Stimulated activated CD8-positive, alpha-beta memory T cell treated with anti-CD3 and anti-CD28 coated beads, Interleukin-7, amount 100 ng/mL, for 1 hour (primary cell): ENCODE data around the gene PDSS2.
"Not testable (repeated sequence)": the region's sequence is repeated elsewhere in the genome, so short reads cannot be mapped to it uniquely, and the experiment has no call there.

Experiments
- DNase-seq, 2 donors: peaks; one replicate each; pipeline ENCODE4 v3.0.0-alpha.2; 2020; ENCODE audit warnings: low read depth in 2 of 2

PDSS2 gene

DNA sequence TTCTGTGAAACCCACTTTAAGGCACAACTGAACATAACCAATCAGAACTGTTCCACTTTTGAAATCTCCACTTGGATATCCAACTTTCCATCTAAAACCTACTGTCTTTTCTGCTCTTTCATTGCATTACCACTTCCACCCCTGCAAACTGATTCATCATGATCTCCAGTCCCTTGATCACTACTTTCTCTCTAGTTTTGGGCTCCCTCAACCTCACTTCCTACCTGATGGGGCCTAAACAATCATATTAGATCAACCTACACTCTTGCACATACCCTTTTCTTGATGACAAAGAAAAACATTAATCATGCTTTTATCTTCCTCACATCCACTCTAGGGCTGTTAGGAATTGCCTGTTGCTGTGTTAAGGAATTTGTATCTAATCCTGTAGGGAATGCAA lies 137.6 kb downstream of the PDSS2 start:
- no peak for DNase-seq

DNA sequence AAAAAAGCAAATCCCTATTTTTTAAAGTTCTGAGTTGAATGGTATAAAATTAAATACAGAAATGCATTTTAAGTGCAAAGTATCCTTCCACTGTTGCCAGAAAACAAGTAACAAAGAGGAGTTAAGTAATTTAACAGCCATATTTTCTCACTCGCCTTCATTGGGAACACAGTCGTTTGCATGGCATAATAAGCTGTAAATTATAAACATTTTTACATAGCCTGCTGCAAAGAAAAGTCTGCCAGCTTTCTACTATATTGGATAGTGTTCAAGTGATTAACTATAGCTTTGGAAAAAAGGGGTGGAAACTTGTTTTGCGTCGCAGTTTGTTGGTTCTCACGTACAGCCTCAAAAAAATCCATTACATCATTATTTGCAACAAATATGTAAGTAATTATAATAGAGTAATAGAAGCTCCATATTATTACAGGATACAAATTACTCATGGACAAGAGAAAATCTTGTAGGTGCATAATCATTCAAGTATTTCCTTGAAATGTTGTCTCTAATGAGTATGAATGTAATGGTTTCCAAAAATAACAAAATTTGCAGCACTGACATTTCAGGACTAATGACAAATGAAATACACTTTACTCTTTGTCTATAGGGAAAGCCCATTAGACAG lies 139.3 kb downstream of the PDSS2 start:
- no peak for DNase-seq

DNA sequence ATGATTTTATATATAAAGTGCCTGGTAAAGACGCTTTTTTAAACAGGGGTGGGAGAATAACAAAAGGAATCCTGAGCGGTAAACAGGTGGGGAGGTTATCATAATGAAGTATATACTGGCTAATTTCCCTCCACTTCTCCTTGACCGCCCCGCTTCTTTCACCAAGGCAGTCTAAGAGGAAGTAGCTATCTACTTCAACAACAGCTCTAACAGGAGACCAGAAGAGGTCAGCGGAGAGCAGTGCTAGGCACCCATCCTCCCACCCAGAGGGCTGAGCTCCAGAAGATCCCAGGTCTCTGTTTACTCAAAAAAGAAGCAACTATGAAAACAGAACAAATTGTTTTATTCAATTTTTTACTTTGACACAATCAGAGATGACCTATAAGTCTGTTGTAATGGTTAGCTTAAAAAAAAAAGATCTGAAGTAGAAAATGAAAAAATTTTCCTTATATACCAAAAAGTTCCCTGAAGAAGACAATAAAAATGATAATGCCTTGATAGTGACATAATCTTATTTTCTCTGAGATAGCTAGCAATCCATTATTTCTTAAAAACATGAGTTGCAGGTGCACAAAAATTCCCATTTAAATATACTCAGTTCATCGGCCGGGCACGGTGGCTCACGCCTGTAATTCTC lies 141.1 kb downstream of the PDSS2 start:
- DNase-seq, result no peak

DNA sequence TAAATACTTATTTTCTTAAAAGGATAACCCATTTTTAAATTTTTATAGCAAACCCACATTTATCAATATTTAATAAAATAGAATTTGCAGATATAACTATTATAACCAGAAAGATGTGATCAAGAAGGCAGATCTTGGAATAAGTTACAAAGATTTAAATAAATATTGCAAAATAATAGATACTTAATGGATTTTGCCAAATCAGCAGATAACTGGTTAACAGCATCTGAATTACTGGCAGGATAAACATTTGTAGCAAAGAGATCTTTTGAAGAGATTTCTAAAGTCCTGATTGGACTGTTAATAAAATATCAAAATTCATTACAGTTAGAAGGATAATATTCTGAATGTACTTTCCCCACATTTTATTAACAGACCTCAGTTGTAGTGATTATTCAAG lies 144.2 kb downstream of the PDSS2 start:
- no peak for DNase-seq

DNA sequence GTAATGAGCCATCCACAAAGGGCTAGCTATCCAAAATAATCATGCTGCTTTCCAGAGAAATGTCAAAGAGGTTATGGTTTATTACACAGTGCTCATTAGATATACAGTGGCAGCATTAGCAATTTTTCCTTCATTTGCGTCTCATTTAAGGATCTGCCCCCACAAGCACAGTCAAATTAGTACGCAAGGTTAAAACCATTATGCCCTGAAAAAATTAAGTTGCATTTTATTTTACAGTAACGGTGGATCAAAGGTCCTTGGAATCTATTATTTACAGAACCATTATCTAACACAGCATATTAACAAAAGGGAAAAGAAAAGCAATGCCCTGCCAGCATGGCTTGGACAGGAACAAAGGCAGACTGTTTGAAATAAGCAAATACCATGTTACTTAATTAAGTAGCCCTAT lies 144.8 kb downstream of the PDSS2 start:
- no peak for DNase-seq

DNA sequence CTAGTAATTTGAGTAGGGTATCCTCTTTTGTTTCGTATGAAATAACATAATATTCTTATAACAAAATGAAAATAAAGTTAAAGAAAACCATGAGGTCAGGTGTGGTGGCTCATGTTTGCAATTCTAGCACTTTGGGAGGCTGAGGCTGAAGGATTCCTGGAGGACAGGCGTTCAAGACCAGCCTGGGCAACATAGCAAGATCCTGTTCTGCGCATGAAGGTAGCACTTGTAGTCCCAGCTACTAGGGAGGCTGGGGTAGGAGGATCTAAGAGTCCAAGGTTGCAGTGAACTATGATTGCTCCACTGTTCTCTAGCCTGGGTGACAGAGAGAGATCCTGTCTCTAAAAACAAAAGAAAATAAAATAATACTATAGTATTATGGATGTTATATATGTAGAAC lies 145.6 kb downstream of the PDSS2 start:
- DNase-seq, result no peak

DNA sequence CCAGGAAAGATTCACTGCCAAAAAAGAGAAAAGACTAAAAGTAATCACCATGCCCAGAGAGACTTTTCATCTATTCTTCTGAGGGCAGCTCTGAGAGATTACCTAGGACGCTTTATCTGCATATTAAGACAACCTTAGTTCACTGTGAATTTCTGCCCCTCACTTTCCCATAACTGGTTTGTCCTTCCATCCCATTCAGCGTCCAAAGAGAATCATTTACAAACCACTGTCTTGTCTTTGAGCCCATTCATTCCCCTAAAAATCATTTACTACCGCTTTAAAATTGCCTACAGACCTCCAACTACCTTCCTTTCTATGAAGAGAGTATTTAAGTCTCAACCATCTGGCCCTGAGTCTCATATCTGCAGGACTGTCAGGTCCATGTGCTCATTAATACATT lies 149.0 kb downstream of the PDSS2 start:
- DNase-seq, result no peak

DNA sequence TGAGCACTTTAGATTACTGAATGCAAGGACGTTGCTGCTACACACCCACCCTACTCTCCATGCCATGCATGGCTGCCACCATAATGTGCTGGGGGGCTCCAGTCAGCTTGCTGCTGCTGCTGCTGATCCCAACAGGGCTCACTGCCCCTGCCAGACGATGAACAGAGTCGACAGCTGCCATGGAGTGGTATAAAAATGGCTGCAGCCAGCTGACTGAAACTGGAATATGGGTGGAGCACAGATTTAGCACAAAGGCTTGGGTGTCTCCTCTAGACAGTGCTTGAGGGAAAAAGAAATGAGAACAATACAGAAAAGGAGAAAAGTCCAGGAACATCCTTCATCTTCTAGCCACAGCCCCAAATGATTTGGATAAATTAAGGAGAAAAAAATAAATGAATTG lies 150.7 kb downstream of the PDSS2 start:
- DNase-seq, result no peak

DNA sequence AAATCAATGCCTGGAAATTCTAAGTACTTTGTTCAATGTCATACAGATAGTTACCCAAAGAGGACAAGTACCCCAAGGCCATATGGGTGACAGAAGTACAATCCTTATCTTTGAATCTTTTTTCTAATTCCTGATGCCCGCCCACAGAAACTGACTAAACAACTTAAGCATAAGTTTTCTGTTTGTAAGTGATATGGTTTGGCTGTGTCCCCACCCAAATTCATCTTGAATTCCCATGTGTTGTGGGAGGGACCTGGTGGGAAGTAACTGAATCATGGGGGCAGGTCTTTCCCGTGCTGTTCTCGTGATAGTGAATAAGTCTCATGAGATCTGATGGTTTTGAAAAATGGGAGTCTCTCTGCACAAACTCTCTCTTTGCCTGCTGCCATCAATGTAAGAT lies 153.4 kb downstream of the PDSS2 start:
- DNase-seq, result not testable (repeated sequence)

DNA sequence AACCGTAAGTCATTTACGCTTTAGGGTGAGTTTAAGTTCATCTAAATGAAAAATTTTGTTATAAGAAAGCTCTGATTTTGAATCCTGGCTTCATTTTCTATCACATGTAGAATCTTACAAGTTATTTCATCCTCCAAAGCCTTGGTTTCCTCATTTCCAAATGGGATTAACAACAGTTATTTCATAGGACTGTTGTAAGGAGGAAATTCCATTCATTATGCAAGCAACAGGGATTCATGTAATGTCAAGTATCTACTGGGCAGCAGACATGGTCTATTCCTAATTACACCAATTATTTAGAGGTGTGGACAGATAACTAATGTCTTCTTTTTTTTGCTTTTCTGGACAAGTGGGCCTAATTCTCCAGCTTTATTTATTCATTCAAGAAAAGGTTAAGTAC lies 154.0 kb downstream of the PDSS2 start:
- DNase-seq, result no peak

DNA sequence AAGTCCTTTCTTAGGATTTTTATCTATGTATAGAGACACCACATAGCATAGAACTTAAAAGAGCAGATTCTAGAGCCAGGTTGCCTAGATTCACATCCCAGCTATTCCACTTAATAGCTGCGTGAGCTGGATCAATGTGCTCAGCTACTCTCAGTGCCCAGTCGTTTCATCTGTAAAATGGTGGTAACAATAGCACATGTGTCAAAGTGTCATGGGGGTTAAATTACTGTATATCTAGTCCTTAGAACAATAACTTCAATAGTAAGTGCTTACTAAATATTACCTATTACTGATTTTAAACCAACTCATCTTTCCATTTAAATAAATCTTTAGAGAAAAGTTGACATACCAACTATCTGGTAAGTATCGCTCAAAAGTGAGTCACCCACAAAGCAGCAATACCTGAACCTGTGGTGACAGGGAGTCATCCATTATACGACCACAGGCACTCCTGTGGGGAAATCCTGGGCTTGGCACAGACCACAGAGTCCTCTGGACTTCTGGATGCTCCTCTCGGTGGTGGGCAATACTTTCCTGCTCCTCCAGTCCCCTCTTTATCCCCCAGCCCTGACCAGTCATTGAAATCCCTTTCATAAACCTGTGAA lies 154.8 kb downstream of the PDSS2 start:
- no peak for DNase-seq

DNA sequence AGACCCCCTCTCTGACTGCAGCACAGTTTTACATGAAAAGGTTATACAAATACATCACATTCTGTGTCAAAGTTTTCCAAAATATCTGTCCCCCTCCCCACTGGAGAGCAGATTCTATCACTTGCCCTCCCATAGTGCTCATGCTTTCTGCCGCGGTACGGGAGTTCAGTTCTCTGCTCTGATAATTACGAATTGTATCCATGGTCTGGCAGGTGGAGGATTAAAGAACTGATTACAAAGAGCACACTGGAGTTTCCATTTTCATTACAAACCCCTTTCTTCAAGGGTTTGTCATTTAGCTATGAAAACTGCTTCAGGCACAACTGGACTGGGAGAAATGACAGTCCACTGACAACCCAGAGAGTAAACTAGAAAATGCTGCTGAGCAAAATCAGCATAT lies 166.0 kb downstream of the PDSS2 start:
- no peak for DNase-seq

DNA sequence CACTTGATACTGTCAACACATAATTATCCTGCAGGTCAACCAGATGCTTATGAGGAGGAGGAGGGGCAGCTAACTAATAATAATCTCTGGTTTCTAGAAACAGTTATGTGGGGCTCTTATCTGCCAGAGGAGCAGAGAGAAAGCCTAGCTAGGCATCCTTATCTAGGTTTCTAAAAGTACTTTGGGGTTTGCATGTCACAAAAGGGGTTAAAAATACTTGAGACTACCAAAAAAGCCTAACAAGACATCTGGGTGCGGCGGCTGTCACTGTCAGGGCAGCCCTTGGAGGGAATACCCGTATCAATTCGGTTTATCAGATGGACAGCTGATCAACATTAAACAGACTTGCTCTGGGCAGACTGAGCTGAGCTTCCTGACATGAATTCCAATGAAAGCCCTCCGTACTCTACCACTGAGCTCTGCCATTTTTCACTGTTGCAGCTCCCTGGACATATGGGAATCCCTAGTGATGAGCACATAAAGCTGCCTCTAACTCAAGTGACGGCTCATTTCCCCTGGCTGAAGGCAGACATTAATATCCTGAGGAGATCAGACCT lies 166.6 kb downstream of the PDSS2 start:
- DNase-seq, result no peak

DNA sequence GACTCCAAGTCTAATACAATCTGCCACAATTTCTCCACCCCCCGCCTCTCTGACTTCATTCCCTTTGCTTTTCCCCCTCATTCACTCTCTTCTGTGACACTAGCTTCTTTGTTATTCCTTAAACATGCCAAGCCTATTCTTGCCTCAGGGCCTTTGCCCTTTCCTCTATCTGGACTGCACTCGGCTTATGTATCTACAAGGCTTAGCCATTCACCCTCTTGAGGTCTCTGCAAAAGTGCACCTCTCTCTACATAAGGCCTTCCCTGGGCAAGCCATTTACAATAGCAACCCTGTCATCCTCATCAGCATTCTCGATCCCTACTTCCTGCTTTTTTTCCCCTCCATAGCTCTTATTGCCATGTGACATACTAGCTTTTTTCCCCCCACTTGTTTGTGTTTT lies 168.9 kb downstream of the PDSS2 start:
- no peak for DNase-seq

DNA sequence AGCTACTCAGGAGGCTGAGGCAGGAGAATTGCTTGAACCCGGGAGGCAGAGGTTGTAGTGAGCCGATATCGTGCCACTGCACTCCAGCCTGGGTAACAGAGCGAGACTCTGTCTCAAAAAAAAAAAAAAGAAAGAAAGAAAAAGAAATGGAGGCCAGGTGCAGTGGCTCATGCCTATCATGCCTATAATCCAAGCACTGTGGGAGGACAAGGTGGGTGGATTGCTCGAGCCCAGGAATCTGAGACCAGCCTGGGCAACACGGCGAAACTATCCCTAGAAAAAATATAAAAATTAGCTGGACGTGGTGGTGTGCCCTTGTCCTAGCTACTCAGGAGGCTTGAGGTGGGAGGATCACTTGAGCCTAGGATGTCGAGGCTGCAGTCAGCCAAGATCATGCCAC lies 170.1 kb downstream of the PDSS2 start:
- not testable (repeated sequence) for DNase-seq

DNA sequence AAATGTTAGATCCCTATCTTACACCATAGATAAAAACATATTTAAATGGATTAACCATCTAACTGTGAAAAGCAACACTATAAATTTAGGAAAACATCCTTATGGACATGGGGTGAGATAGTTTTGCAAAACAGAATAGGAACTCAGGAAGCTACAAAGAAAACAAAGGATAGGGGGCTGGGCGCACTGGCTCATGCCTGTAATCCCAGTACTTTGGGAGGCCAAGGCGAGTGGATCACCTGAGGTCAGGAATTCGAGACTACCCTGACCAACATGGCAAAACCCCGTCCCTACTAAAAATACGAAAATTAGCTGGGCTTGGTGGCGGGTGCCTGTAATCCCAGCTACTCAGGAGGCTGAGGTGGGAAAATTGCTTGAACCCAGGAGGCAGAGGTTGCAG lies 173.7 kb downstream of the PDSS2 start:
- DNase-seq, result not testable (repeated sequence)

DNA sequence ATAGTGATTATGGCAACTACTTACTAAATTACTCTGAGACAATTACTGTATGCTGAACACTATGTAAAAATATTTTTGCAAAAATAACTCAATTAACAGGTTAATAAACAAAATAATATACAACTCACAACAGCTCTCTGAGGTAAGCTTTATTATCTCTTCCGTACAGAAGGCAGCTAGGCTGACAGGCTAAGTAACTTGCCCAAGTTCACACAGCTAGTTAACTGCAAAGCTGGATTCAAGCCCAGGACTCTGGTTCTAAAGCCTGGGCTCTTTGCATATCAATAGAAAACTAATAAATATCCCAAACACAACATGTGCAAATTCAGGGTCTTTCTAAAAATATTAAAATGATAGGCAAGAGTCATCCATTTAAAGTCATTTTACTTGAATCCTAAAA lies 174.6 kb downstream of the PDSS2 start:
- no peak for DNase-seq

DNA sequence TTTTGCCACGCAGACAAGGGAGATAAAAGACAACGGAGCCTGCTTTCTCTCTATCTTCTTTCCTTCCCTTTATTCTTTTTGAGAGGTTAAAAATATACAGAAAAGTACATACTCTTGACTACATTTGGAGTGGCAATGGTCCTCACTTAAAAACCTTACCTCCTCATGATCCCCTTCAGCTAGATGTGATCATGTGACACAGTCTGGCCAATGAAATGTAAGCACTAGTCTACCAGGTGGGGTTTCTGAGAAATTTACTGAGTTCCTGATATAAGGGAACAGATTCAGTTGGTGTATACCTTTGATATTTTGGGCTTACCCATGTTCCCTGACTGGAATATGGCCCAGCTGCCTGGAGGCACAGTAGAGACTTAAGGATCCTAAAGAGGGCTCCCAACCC lies 178.6 kb downstream of the PDSS2 start:
- no peak for DNase-seq

DNA sequence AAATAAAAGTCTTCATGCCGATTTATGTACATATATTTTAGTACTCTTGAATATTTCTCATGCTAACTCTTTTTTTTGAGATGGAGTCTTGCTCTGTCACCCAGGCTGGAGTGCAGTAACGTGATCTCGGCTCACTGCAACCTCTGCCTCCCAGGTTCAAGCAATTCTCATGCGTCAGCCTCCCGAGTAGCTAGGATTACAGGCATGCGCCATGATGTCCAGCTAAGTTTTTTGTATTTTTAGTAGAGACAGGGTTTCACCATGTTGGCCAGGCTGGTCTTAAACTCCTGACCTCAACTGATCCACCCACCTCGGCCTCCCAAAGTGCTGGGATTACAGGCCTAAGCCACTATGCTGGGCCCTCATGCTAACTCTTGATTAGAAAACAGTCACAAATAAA lies 179.4 kb downstream of the PDSS2 start:
- DNase-seq, result not testable (repeated sequence)

DNA sequence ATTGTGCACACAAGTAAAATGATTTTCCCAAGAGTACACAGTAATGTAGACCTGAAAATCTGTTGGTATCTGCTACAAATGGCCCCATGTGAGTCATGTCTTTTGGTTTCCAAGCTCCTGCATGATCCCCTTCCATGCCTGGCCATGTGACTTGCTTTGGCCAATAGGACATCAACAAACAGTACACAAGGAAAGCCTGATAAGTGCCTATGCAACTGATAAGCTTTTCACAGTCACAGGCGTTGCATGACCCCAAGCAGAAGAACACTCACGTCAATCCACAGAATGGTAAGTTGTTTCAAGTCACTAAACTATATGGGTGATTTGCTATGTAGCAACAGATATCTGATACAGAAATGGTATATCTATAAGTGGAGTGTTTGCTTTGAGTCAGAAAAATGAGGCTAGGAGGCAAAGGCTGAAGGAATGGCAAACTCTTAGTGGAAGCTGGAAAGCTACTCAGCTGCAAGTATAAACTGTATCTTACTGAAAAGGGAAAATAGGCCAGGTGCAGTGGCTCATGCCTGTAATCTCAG lies 184.0 kb downstream of the PDSS2 start:
- no peak for DNase-seq

DNA sequence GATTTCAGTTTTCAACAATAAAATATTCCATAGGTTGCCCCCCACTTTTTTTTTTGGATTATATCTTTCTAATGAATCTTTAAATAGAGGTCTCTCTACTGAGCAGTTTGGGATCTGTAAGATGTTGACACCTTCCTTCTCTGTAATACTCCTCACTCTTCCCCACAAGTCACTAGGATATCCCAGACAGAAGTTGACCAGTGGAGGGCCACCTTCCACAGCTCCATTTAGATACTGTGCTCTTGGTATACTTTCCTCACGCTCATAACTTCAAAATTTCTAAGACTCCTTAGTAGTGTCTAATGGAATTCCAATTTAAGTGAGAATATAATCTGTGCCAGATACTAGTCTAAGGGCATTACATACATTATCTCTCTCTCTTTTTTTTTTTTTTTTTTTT lies 185.1 kb downstream of the PDSS2 start:
- DNase-seq, result no peak

DNA sequence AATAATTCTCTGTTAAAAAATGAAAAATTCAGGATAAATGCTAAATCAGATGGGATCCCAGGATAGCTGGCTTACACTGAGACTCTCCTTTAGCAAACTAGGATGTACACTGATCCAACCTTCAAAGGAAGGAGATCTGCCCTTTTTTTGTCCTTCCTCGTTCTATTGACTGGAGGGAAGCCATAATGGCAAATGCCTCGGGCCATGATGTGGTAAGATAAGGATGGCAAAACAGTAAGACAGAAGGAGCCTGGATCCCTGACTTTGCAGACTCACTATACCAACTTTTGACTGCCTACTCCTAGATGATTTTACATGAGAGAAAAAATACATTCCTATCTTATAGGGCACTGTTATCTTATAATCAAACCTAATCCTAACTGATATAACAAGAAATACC lies 187.1 kb downstream of the PDSS2 start:
- no peak for DNase-seq

DNA sequence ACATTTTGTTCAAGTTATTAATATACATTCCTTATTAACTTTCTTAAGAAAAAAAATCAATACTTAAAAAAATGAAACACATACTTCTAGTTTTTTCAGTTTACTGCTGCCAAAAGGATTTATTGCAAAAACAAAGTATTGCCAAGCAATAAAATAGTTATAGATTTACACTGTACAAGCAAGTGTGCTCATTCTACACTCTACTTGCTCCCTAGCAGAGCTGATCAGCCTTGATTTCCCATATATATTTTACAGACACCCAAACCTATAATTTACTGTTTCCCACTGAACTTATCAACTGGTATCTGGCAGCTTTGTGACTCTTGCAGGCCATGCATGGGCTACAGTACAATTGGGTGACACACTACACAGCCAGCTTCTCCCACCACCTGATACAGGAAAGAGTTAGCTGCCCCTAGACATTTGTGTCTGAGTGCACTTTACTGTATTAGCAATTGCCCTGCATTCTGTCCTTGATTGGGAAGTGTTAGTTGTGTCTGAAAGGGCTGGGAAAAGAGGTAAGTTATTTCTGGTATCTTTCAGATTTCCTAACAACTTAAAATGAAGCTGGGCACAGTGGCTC lies 188.1 kb downstream of the PDSS2 start:
- DNase-seq, result no peak
